Endodermal cell (in vitro differentiated cells): ENCODE measurements around the gene ZNF133. TPM values are rescaled to one million over a fixed set of nuclear protein-coding genes. Genes with fewer than 3 reads are reported as not detected.

Source experiments
- DNase-seq: peaks from one replicate; pipeline ENCODE4 v3.0.0-alpha.2; 2017
- H3K27ac ChIP-seq: 2 replicates; pipeline ENCODE4 v1.5.1; 2013; ENCODE audit warnings: mild to moderate bottlenecking, low read depth, low read length, moderate library complexity
- H3K27me3 ChIP-seq: 2 replicates; pipeline ENCODE4 v1.6.1; 2013; ENCODE audit warnings: mild to moderate bottlenecking, low read length, moderate library complexity; ENCODE audit not compliant: insufficient read depth, control insufficient read depth, poor library complexity, severe bottlenecking
- H3K36me3 ChIP-seq: 2 replicates; pipeline ENCODE4 v1.7.0; 2013; ENCODE audit warnings: mild to moderate bottlenecking, low read length, moderate library complexity; ENCODE audit not compliant: control insufficient read depth, insufficient read depth
- H3K4me1 ChIP-seq: one replicate; pipeline ENCODE4 v1.7.0; 2013; ENCODE audit warnings: low read length; ENCODE audit not compliant: control insufficient read depth, insufficient read depth
- H3K4me3 ChIP-seq: 2 replicates; pipeline ENCODE4 v1.5.1; 2013; ENCODE audit warnings: mild to moderate bottlenecking, low read length, moderate library complexity
- H3K9ac ChIP-seq: 2 replicates; pipeline ENCODE4 v1.6.1; 2013; ENCODE audit warnings: mild to moderate bottlenecking, low read length, moderate library complexity; ENCODE audit not compliant: poor library complexity, severe bottlenecking; ENCODE audit errors: extremely low read depth
- H3K9me3 ChIP-seq: 2 replicates; pipeline ENCODE4 v1.6.1; 2013; ENCODE audit warnings: mild to moderate bottlenecking, low read length, moderate library complexity; ENCODE audit not compliant: control insufficient read depth
- H3K27ac Mint-ChIP-seq: 2 replicates; pipeline ENCODE4 v1.8.0; 2020; ENCODE audit warnings: mixed read lengths
- H3K27me3 Mint-ChIP-seq: 2 replicates; pipeline ENCODE4 v1.8.0; 2021; ENCODE audit warnings: mild to moderate bottlenecking, mixed read lengths; ENCODE audit not compliant: insufficient read depth
- H3K36me3 Mint-ChIP-seq: 2 replicates; pipeline ENCODE4 v1.8.0; 2020; ENCODE audit warnings: low read depth, mixed read lengths
- H3K4me1 Mint-ChIP-seq: 2 replicates; pipeline ENCODE4 v1.8.0; 2020; ENCODE audit warnings: mixed read lengths
- H3K4me3 Mint-ChIP-seq: 2 replicates; pipeline ENCODE4 v1.8.0; 2020; ENCODE audit warnings: mild to moderate bottlenecking, moderate library complexity, mixed read lengths
- H3K9me3 Mint-ChIP-seq: 2 replicates; pipeline ENCODE4 v1.8.0; 2020; ENCODE audit warnings: mild to moderate bottlenecking, mixed read lengths
- WGBS, 2 experiments: methylation state at CpG; one replicate each; pipeline versions ENCODE4 v1.1.5 to v1.1.7; 2013; ENCODE audit warnings: missing lambda C conversion rate in 2 of 2, mixed read lengths in 1 of 2; ENCODE audit not compliant: insufficient coverage in 1 of 2, insufficient read length in 1 of 2; 5-methylcytosine and 5-hydroxymethylcytosine counted together
- total RNA-seq, 2 donors: library from RNA; stranded (reverse); fragmentation: NEBNext Ultra II Directional in 1 of 2; extraction: Animal tissue kit (Norgen Biotek cat#: 25700) in 1 of 2; gene quantifications; 2 replicates in 1 of 2; 3 replicates in 1 of 2; pipeline ENCODE4 v1.2.1, GENCODE V29; 2021
- TF ChIP-seq, protein P1 (sequence below): fragments of 200-600 bp; sonication (generic); conservative IDR thresholded peaks from 2 replicates; pipeline ENCODE4 v1.5.0; 2021; ENCODE audit warnings: antibody characterized with exemption, mild to moderate bottlenecking

ZNF133 gene
- total RNA-seq, 2 donors from 2014 or later, result 16.7 to 22.9 TPM

DNA sequence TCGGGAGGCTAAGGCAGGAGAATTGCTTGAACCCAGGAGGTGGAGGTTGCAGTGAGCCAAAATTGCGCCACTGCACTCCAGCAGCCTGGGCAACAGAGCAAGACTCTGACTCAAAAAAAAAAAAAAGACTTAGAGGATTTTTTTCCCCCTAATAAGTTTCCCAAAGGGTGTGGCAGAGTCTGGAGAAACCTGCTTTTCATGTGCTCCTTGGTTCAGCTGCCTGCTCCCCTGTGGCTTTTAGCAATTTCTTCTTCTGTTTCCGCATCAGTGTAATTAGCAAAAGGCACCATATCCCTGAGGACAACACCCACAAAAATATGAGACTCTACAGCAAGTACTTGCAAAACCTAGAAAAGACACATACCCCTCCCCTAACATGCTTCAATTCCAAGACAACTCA, 28.6 kb upstream of the ZNF133 start:
- Histone ChIP-seq H3K27me3 (no peaks in the 10 kb centered on the region), H3K9ac (no peak overlapping the region), H3K36me3 (no peaks in the 10 kb centered on the region), H3K4me3 (no peak overlapping the region), H3K9me3 (no peaks in the 10 kb centered on the region), H3K27ac (no peak overlapping the region), H3K4me1 (peaks cover 5% of the 10 kb centered on the region)
- WGBS, 2 experiments, result 86 to 91% methylated on average over 2 to 3 of the region's 3 CpGs
- TF ChIP-seq, protein P1, sequence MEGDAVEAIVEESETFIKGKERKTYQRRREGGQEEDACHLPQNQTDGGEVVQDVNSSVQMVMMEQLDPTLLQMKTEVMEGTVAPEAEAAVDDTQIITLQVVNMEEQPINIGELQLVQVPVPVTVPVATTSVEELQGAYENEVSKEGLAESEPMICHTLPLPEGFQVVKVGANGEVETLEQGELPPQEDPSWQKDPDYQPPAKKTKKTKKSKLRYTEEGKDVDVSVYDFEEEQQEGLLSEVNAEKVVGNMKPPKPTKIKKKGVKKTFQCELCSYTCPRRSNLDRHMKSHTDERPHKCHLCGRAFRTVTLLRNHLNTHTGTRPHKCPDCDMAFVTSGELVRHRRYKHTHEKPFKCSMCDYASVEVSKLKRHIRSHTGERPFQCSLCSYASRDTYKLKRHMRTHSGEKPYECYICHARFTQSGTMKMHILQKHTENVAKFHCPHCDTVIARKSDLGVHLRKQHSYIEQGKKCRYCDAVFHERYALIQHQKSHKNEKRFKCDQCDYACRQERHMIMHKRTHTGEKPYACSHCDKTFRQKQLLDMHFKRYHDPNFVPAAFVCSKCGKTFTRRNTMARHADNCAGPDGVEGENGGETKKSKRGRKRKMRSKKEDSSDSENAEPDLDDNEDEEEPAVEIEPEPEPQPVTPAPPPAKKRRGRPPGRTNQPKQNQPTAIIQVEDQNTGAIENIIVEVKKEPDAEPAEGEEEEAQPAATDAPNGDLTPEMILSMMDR, result no peak
- no peak for DNase-seq
- Mint-ChIP-seq H3K27me3 (no peaks in the 10 kb centered on the region), H3K36me3 (no peaks in the 10 kb centered on the region), H3K4me1 (peaks cover 31% of the 10 kb centered on the region), H3K9me3 (no peaks in the 10 kb centered on the region), H3K27ac (no peak overlapping the region), H3K4me3 (no peak overlapping the region)

DNA sequence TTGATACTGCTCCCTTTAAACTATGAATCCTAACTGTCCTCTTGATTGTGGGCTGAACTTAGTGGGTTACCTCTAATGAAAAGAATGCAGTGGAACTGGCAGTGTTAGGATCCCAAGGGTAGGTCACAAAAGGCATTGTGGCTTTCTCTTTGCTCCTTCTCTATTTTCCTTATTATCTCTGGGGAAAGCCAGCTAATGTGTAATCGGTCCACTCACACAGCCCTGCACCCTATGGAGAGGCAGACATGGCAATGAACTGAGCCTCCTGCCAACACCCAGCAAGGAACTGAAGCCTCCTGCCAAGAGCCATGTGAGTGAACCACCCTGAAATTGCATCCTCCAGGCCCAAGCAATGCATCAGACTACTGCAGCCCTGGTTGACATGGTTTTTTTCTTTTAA, 24.6 kb upstream of the ZNF133 start:
- Mint-ChIP-seq H3K27me3 (no peaks in the 10 kb centered on the region), H3K36me3 (no peaks in the 10 kb centered on the region), H3K9me3 (no peaks in the 10 kb centered on the region), H3K27ac (peak overlapping the region; percentile 72), H3K4me1 (peaks cover 36% of the 10 kb centered on the region), H3K4me3 (no peak overlapping the region)
- H3K4me1 ChIP-seq, result no peaks in the 10 kb centered on the region
- no peak overlapping the region for H3K4me3 ChIP-seq
- no peaks in the 10 kb centered on the region for H3K27me3 ChIP-seq
- peak; percentile 67 for DNase-seq
- H3K9ac ChIP-seq, result no peak overlapping the region
- no peaks in the 10 kb centered on the region for H3K36me3 ChIP-seq
- 29 to 30% methylated on average over 1 of the region's 1 CpG for WGBS, 2 experiments
- TF ChIP-seq, protein P1, result no peak
- no peak overlapping the region for H3K27ac ChIP-seq
- no peaks in the 10 kb centered on the region for H3K9me3 ChIP-seq

DNA sequence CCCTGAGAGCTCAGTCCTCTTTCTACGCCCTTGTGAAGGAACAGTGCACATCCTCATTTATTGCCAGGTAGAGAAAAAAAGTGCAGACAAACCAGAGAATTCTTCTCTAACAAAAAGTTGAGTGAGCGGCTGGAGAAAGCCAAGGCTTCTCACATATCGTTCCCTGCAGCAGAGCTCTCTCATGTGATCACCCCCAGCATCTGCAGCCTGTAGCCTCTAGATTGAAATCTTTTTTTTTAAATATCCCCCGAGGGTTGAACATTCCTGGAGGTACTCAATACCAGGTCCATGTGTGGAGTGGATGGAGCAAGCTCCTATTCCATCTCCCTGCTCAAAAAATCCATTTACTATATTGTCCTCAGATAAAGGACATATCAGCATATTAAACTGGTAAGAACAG, 22.9 kb upstream of the ZNF133 start:
- H3K4me1 ChIP-seq, result no peaks in the 10 kb centered on the region
- no peaks in the 10 kb centered on the region for H3K9me3 ChIP-seq
- no peaks in the 10 kb centered on the region for H3K36me3 ChIP-seq
- H3K27ac ChIP-seq, result no peak overlapping the region
- no peak overlapping the region for H3K9ac ChIP-seq
- WGBS, 2 experiments, result 89 to 93% methylated on average over 3 to 4 of the region's 4 CpGs
- TF ChIP-seq, protein P1, result no peak
- H3K27me3 Mint-ChIP-seq, result no peaks in the 10 kb centered on the region
- H3K4me1 Mint-ChIP-seq, result peaks cover 36% of the 10 kb centered on the region
- H3K27me3 ChIP-seq, result no peaks in the 10 kb centered on the region
- DNase-seq, result no peak
- H3K36me3 Mint-ChIP-seq, result no peaks in the 10 kb centered on the region
- no peak overlapping the region for H3K4me3 ChIP-seq
- no peak overlapping the region for H3K4me3 Mint-ChIP-seq
- H3K9me3 Mint-ChIP-seq, result no peaks in the 10 kb centered on the region
- no peak overlapping the region for H3K27ac Mint-ChIP-seq
